ENCODE results near the gene CARS1.

CARS1 gene

DNA sequence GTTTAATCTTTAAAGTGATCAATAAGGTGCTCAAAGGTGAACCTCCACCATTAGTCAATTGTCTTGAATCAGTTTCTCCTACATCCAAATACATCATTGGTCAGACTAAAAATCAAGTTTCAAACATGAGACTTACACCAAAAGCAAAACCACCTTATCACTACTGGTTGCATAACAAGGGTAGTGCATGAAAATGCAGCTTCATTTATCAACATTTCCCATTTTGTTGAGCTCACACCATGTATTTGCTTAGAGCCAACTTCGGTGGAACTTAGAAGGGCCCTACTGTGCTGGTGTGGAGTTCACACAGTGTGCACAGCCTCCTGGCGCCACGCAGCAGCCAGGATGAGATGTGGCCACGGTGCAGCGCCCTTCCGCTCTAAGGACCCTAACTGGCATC, 104.9 kb downstream of the CARS1 start:
- DNase-seq: no peak

DNA sequence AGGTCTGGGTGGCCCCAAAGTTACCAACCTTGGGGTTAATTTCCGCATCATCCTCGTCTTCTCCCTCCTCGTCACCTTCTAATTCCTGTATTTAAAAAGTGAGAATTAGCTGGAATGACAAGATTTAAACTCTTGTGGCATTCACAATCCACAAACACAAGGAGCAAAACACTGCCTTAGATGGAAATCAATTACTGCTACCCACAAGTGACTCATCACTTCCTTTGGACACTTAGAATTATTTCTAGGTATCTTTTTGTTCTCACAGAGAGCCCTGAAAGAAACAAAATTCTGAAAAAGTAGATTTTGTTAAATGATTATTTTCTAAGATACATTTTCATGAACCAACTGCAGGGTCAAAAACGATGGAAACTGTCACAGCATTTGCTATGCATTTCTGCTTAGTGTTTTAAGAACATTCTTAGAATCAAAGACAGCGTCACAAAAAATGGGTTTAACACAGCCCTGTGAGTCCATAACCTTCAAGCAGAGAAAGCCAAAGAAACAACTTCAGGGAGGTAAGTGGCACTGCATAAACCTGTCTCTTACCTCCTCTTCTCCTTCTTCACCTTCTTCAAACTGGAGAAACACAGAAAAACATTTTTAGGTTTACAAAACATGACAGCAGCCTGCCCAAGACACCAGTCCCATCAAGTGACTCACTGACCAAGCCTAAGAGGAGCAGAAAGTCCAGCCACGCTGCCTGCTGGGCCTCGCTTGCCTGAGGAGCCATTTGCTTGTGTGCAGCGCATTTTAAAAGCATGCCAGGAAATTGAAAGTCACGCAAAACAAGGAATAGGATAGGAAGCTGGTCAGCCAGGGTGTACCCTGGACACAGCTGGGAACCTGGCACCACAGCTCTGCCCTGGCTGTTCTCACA, 105.8 kb downstream of the CARS1 start:
- no peak for DNase-seq
